B cell (primary cell): ENCODE data around the gene SREBF1. TPM values are rescaled to one million over a fixed set of nuclear protein-coding genes. Genes with fewer than 3 reads are reported as not detected.

Source experiments
- ATAC-seq: fragments of 200-7000 bp; cut with Tn5 transposase; one replicate; pipeline ENCODE4 v1.10.0; 2021; ENCODE audit warnings: low read depth, mild to moderate bottlenecking, moderate number of reproducible peaks, moderate library complexity
- CTCF ChIA-PET: fragments of 350-600 bp; sonication (Branson Sonifier 250); formaldehyde crosslinking; loops from one replicate; lab custom pipeline; 2021; ENCODE audit warnings: antibody characterized with exemption, inconsistent platforms; lab: Charles Lee
- POLR2A ChIA-PET: fragments of 350-600 bp; sonication (Branson Sonifier 250); formaldehyde crosslinking; loops from one replicate; lab custom pipeline; 2021; ENCODE audit warnings: antibody characterized with exemption; lab: Charles Lee
- DNase-seq: peaks from one replicate; pipeline ENCODE4 v3.0.0; 2013
- H2AFZ ChIP-seq: 2 replicates; pipeline ENCODE4 v1.6.1; 2012; ENCODE audit warnings: mild to moderate bottlenecking, low read depth, low read length; ENCODE audit not compliant: insufficient read depth, poor library complexity, severe bottlenecking
- H3K27ac ChIP-seq, 2 donors: 1 replicate in 1 of 2; 2 replicates in 1 of 2; pipeline ENCODE4 v1.5.1; 2012 to 2013; ENCODE audit warnings: low read length in 2 of 2, mild to moderate bottlenecking in 2 of 2, moderate library complexity in 1 of 2
- H3K27me3 ChIP-seq, 4 experiments: fragments of 200-600 bp in 1 of 4; sonication (generic) in 1 of 4; replicated peaks in 1 of 4; 1 replicate in 2 of 4; 2 replicates in 2 of 4; pipeline versions ENCODE4 v1.6.1 to v1.7.0; 2013 to 2016; ENCODE audit warnings: low read length in 3 of 4, mild to moderate bottlenecking in 2 of 4, mixed read lengths in 1 of 4, moderate library complexity in 1 of 4; ENCODE audit not compliant: insufficient read depth in 4 of 4, control insufficient read depth in 3 of 4; ENCODE audit errors: control extremely low read depth in 1 of 4
- H3K36me3 ChIP-seq, 2 experiments: replicated peaks in 1 of 2; 1 replicate in 1 of 2; 2 replicates in 1 of 2; pipeline versions ENCODE4 v1.6.1 to v1.7.1; 2013; ENCODE audit warnings: low read length in 1 of 2; ENCODE audit not compliant: insufficient read depth in 2 of 2, control insufficient read depth in 1 of 2; ENCODE audit errors: control extremely low read depth in 1 of 2, extremely low read depth in 1 of 2
- H3K4me1 ChIP-seq, 2 donors: fragments of 200-600 bp in 1 of 2; sonication (generic) in 1 of 2; 1 replicate in 1 of 2; 2 replicates in 1 of 2; pipeline versions ENCODE4 v1.5.1 to v1.6.1; 2013 to 2017; ENCODE audit warnings: low read length in 2 of 2; ENCODE audit not compliant: control insufficient read depth in 2 of 2, insufficient read depth in 2 of 2
- H3K4me2 ChIP-seq: replicated peaks from 2 replicates; pipeline ENCODE3; 2012; ENCODE audit warnings: mild to moderate bottlenecking, low read depth, low read length; ENCODE audit not compliant: poor library complexity, severe bottlenecking
- H3K4me3 ChIP-seq, 5 experiments: fragments of 200-600 bp in 1 of 5; sonication (generic) in 1 of 5; 1 replicate in 3 of 5; 2 replicates in 2 of 5; pipeline versions ENCODE4 v1.5.1 to v1.7.0; 2011 to 2016; ENCODE audit warnings: low read length in 4 of 5, mild to moderate bottlenecking in 4 of 5, low read depth in 2 of 5, control low read depth in 1 of 5, moderate library complexity in 1 of 5; ENCODE audit not compliant: insufficient read depth in 1 of 5; ENCODE audit errors: control extremely low read depth in 1 of 5, extremely low read depth in 1 of 5
- H3K79me2 ChIP-seq: fragments of 200-600 bp; sonication (generic); one replicate; pipeline ENCODE4 v1.6.0; 2016; ENCODE audit warnings: low read length; ENCODE audit not compliant: control insufficient read depth, insufficient read depth
- H3K9ac ChIP-seq: fragments of 200-600 bp; sonication (generic); 2 replicates; pipeline ENCODE4 v1.6.1; 2017; ENCODE audit warnings: mild to moderate bottlenecking, low read length, moderate library complexity
- H3K9me3 ChIP-seq, 3 donors: one replicate each; pipeline versions ENCODE4 v1.6.1 to v1.7.1; 2013; ENCODE audit warnings: low read length in 2 of 3; ENCODE audit not compliant: control insufficient read depth in 2 of 3, insufficient read depth in 1 of 3; ENCODE audit errors: control extremely low read depth in 1 of 3
- H4K20me1 ChIP-seq: 2 replicates; pipeline ENCODE4 v1.6.0; 2012; ENCODE audit warnings: mild to moderate bottlenecking, low read length; ENCODE audit not compliant: insufficient read depth, control insufficient read depth, poor library complexity, severe bottlenecking
- H3K27ac Mint-ChIP-seq: one replicate; pipeline ENCODE4 v1.8.0; 2021; ENCODE audit warnings: mixed read lengths
- H3K27me3 Mint-ChIP-seq: one replicate; pipeline ENCODE4 v1.8.0; 2021; ENCODE audit warnings: mixed read lengths
- H3K4me1 Mint-ChIP-seq: one replicate; pipeline ENCODE4 v1.8.0; 2021; ENCODE audit warnings: mixed read lengths
- H3K4me3 Mint-ChIP-seq: one replicate; pipeline ENCODE4 v1.8.0; 2021; ENCODE audit warnings: mixed read lengths
- H3K9me3 Mint-ChIP-seq: one replicate; pipeline ENCODE4 v1.8.0; 2022; ENCODE audit warnings: mixed read lengths; ENCODE audit not compliant: insufficient read depth
- CTCF ChIP-seq: fragments of 200-600 bp; IDR thresholded peaks from one replicate; pipeline ENCODE4 v1.8.0; 2022; ENCODE audit warnings: antibody characterized with exemption, mild to moderate bottlenecking
- EZH2 ChIP-seq: IDR thresholded peaks from 2 replicates; pipeline ENCODE4 v1.6.1; 2012; ENCODE audit warnings: borderline replicate concordance, low read depth, mild to moderate bottlenecking, moderate library complexity, low read length; ENCODE audit not compliant: insufficient read depth, poor library complexity, severe bottlenecking
- WGBS: methylation state at CpG from one replicate; pipeline ENCODE4 v1.1.5; 2013; ENCODE audit warnings: missing lambda C conversion rate; ENCODE audit not compliant: insufficient coverage; 5-methylcytosine and 5-hydroxymethylcytosine counted together
- intact Hi-C: fragments of 100-400 bp; cut with micrococcal nuclease; formaldehyde crosslinking; loops from one replicate; pipeline ENCODE4 v1.10.0; 2022
- polyA plus RNA-seq: library from polyadenylated mRNA; depleted of rRNA; stranded (reverse); fragments of >200 nt; gene quantifications from 2 replicates; pipeline ENCODE4 v1.2.3, GENCODE V29; 2012
- total RNA-seq, 2 donors: library from RNA; stranded (reverse); fragments of 120-200 nt in 1 of 2; gene quantifications; 1 replicate in 1 of 2; 2 replicates in 1 of 2; pipeline versions ENCODE4 v1.2.3 to v1.2.4, GENCODE V29; 2013 to 2022

Gene SREBF1
- total and polyA plus RNA-seq, 2 donors (not counting 1 experiment from before 2014, with no cell fraction given), result 21.6 to 34.9 TPM

GRCh38 chr17:17873450-17873991 lies 36.7 kb upstream of the SREBF1 start:
- H4K20me1 ChIP-seq, result no peaks in the 10 kb centered on the region

More at GRCh38 chr17:17873450-17873991, 36.7 kb upstream of the SREBF1 start:
- no peak overlapping the region for H3K9ac ChIP-seq
- POLR2A ChIA-PET, result no interaction called here
- no peak for ATAC-seq
- Mint-ChIP-seq H3K27me3 (no peaks in the 10 kb centered on the region), H3K4me1 (no peaks in the 10 kb centered on the region), H3K27ac (no peak overlapping the region), H3K9me3 (no peaks in the 10 kb centered on the region), H3K4me3 (no peak overlapping the region)
- H3K79me2 ChIP-seq, result no peaks in the 10 kb centered on the region
- CTCF ChIA-PET, result no interaction called here
- TF ChIP-seq CTCF (no peak), EZH2 (no peak)
- no peak for DNase-seq
- intact Hi-C loops, result no loop called here
- no peaks in the 10 kb centered on the region for H3K9me3 ChIP-seq
- H3K4me2 ChIP-seq, result no peak overlapping the region
- H3K27me3 ChIP-seq, result no peaks in the 10 kb centered on the region
- 95% methylated on average over 4 of the region's 8 CpGs for WGBS
- H3K36me3 ChIP-seq, result peaks cover 3 to 23% of the 10 kb centered on the region in 2 experiments
- H3K4me3 ChIP-seq, result no peak overlapping the region
- no peaks in the 10 kb centered on the region for H3K4me1 ChIP-seq
- H3K27ac ChIP-seq, result no peak overlapping the region
- no peak overlapping the region for H2AFZ ChIP-seq
